ENCODE data around the gene ZEB1. TPM values are rescaled to one million over a fixed set of nuclear protein-coding genes. Genes with fewer than 3 reads are reported as not detected.

Gene ZEB1
- total RNA-seq, 1 donor from 2014 or later = 63.1 TPM

- Mint-ChIP-seq H3K4me3 (ENCODE audit: unreplicated experiment) (peak overlapping the region; percentile 90), H3K4me1 (ENCODE audit: low read depth) (peaks cover 53% of the 10 kb centered on the region), H3K36me3 (ENCODE audit: low read depth) (peaks cover 2% of the 10 kb centered on the region), H3K27ac (ENCODE audit: unreplicated experiment) (peak overlapping the region; percentile 78), H3K9me3 (ENCODE audit: low read depth) (no peaks in the 10 kb centered on the region), H3K27me3 (ENCODE audit: low read depth) (no peaks in the 10 kb centered on the region)
- TF ChIP-seq, protein P1, sequence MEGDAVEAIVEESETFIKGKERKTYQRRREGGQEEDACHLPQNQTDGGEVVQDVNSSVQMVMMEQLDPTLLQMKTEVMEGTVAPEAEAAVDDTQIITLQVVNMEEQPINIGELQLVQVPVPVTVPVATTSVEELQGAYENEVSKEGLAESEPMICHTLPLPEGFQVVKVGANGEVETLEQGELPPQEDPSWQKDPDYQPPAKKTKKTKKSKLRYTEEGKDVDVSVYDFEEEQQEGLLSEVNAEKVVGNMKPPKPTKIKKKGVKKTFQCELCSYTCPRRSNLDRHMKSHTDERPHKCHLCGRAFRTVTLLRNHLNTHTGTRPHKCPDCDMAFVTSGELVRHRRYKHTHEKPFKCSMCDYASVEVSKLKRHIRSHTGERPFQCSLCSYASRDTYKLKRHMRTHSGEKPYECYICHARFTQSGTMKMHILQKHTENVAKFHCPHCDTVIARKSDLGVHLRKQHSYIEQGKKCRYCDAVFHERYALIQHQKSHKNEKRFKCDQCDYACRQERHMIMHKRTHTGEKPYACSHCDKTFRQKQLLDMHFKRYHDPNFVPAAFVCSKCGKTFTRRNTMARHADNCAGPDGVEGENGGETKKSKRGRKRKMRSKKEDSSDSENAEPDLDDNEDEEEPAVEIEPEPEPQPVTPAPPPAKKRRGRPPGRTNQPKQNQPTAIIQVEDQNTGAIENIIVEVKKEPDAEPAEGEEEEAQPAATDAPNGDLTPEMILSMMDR (IDR thresholded peaks at IDR 0.05) = no peak
- no peak for DNase-seq (ENCODE audit: low spot score)
These were observed 2.5 kb downstream of the ZEB1 start for GRCh38 chr10:31321396-31321941.

DNA sequence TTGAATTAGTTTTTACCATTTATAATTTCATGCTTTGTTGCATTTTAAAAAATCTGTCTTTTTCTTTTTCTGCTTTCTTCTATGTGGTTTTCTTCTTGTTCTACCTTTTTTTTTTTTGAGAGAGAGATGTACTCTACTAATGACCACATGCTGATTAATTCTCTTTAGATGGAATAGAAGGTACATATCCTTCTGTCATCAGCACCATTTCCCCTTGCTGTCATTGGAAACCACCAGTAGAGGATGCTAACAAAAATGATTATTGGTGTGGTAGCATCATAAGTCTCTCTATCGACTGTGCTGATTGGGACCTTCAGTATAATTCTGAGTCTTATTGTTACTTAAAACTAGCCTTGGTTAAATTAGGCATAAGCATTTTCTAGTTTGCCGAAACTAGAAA, 3.6 kb downstream of the ZEB1 start:
- peak overlapping the region; percentile 39 for H3K27ac Mint-ChIP-seq (ENCODE audit: unreplicated experiment)
- DNase-seq (ENCODE audit: low spot score) = no peak
- peaks cover 2% of the 10 kb centered on the region for H3K36me3 Mint-ChIP-seq (ENCODE audit: low read depth)
- TF ChIP-seq, protein P1 (IDR thresholded peaks at IDR 0.05) = peak; percentile 70
- peak overlapping the region; percentile 90 for H3K4me3 Mint-ChIP-seq (ENCODE audit: unreplicated experiment)
- no peaks in the 10 kb centered on the region for H3K27me3 Mint-ChIP-seq (ENCODE audit: low read depth)
- H3K9me3 Mint-ChIP-seq (ENCODE audit: low read depth) = no peaks in the 10 kb centered on the region
- peaks cover 46% of the 10 kb centered on the region for H3K4me1 Mint-ChIP-seq (ENCODE audit: low read depth)

GRCh38 chr10:31340343-31340742, 21.3 kb downstream of the ZEB1 start:
- Mint-ChIP-seq H3K27ac (ENCODE audit: unreplicated experiment) (no peak overlapping the region), H3K4me3 (ENCODE audit: unreplicated experiment) (no peak overlapping the region), H3K36me3 (ENCODE audit: low read depth) (peaks cover 1% of the 10 kb centered on the region), H3K9me3 (ENCODE audit: low read depth) (no peaks in the 10 kb centered on the region), H3K4me1 (ENCODE audit: low read depth) (peaks cover 8% of the 10 kb centered on the region), H3K27me3 (ENCODE audit: low read depth) (no peaks in the 10 kb centered on the region)
- DNase-seq (ENCODE audit: low spot score) = no peak
- TF ChIP-seq, protein P1 (IDR thresholded peaks at IDR 0.05) = no peak

- Mint-ChIP-seq H3K27ac (ENCODE audit: unreplicated experiment) (no peak overlapping the region), H3K36me3 (ENCODE audit: low read depth) (peaks cover 1% of the 10 kb centered on the region), H3K4me3 (ENCODE audit: unreplicated experiment) (no peak overlapping the region), H3K4me1 (ENCODE audit: low read depth) (peaks cover 16% of the 10 kb centered on the region), H3K9me3 (ENCODE audit: low read depth) (no peaks in the 10 kb centered on the region), H3K27me3 (ENCODE audit: low read depth) (no peaks in the 10 kb centered on the region)
- DNase-seq (ENCODE audit: low spot score) = no peak
- TF ChIP-seq, protein P1 (IDR thresholded peaks at IDR 0.05) = no peak
These were observed 22.5 kb downstream of the ZEB1 start for GRCh38 chr10:31341552-31341951.

DNA sequence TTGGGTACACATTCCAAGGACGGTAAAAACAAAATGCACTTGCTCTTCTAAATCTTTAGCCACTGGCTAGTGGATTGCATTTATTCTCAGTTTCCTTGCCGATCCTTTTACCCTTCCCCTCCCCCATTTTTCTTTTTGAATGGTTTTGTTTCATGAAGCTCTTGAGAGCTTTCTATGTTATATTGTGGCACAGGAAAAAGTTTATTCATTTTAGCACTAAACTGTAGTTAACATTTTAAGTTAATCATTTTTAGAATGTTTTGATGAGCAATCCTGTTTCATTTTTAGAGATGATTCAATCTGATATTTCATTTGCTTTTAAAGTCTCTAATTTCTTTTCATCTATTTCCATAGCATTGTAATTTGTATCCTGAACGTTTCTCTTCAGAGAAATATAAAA, 24.0 kb downstream of the ZEB1 start:
- no peaks in the 10 kb centered on the region for H3K9me3 Mint-ChIP-seq (ENCODE audit: low read depth)
- no peaks in the 10 kb centered on the region for H3K27me3 Mint-ChIP-seq (ENCODE audit: low read depth)
- DNase-seq (ENCODE audit: low spot score) = no peak
- TF ChIP-seq, protein P1 (IDR thresholded peaks at IDR 0.05) = no peak
- H3K27ac Mint-ChIP-seq (ENCODE audit: unreplicated experiment) = peak overlapping the region; percentile 57
- H3K4me3 Mint-ChIP-seq (ENCODE audit: unreplicated experiment) = no peak overlapping the region
- H3K36me3 Mint-ChIP-seq (ENCODE audit: low read depth) = no peaks in the 10 kb centered on the region
- peaks cover 24% of the 10 kb centered on the region for H3K4me1 Mint-ChIP-seq (ENCODE audit: low read depth)
